GM21529 (cell line): ENCODE results near the gene LYPD8.

Source experiments
- ATAC-seq: cut with Tn5 transposase; IDR thresholded peaks from one replicate; pipeline ENCODE4 v1.9.1; 2021; ENCODE audit not compliant: unreplicated experiment

LYPD8 gene

GRCh38 chr1:248758352-248758751 lies 2.8 kb upstream of the LYPD8 start:
- no peak for ATAC-seq

GRCh38 chr1:248757784-248758195 lies 2.2 kb upstream of the LYPD8 start:
- no peak for ATAC-seq

- ATAC-seq, result no peak
These were observed 1.1 kb upstream of the LYPD8 start for GRCh38 chr1:248756636-248757035.

- no peak for ATAC-seq
These were observed 592 bp upstream of the LYPD8 start for GRCh38 chr1:248756151-248756550.

GRCh38 chr1:248753708-248754280 lies 1.8 kb downstream of the LYPD8 start:
- no peak for ATAC-seq

GRCh38 chr1:248753029-248753594 lies 2.4 kb downstream of the LYPD8 start:
- no peak for ATAC-seq

GRCh38 chr1:248752161-248753028 lies 3.2 kb downstream of the LYPD8 start:
- no peak for ATAC-seq

- no peak for ATAC-seq
These were observed 3.9 kb downstream of the LYPD8 start for GRCh38 chr1:248751635-248752034.

GRCh38 chr1:248751142-248751541 lies 4.4 kb downstream of the LYPD8 start:
- no peak for ATAC-seq

GRCh38 chr1:248750496-248750895 lies 5.1 kb downstream of the LYPD8 start:
- ATAC-seq, result no peak

- no peak for ATAC-seq
These were observed 7.3 kb downstream of the LYPD8 start for GRCh38 chr1:248748211-248748610.

- no peak for ATAC-seq
These were observed 14.7 kb downstream of the LYPD8 start for GRCh38 chr1:248740876-248741275.

- ATAC-seq, result no peak
These were observed 15.9 kb downstream of the LYPD8 start for GRCh38 chr1:248739572-248740205.

GRCh38 chr1:248737457-248737856 lies 18.1 kb downstream of the LYPD8 start:
- no peak for ATAC-seq

GRCh38 chr1:248736977-248737376 lies 18.6 kb downstream of the LYPD8 start:
- no peak for ATAC-seq

- no peak for ATAC-seq
These were observed 22.0 kb downstream of the LYPD8 start for GRCh38 chr1:248733566-248733965.

GRCh38 chr1:248730507-248731335 lies 24.8 kb downstream of the LYPD8 start:
- ATAC-seq, result no peak

GRCh38 chr1:248714248-248714647 lies 41.3 kb downstream of the LYPD8 start:
- ATAC-seq, result no peak

- ATAC-seq, result no peak
These were observed 45.2 kb downstream of the LYPD8 start for GRCh38 chr1:248710305-248710900.

GRCh38 chr1:248704606-248705005 lies 51.0 kb downstream of the LYPD8 start:
- ATAC-seq, result no peak
